Breast epithelium (tissue), 4 donors: ENCODE data around the gene AP5S1. TPM values are rescaled to one million over a fixed set of nuclear protein-coding genes. Genes with fewer than 3 reads are reported as not detected.

ENCODE experiments used
- DNase-seq, 2 donors: peaks; one replicate each; pipeline ENCODE4 v3.0.0-alpha.2; 2019; ENCODE audit warnings: low spot score in 2 of 2
- H3K27ac ChIP-seq, 2 donors: fragments of 200-600 bp; sonication (generic) in 1 of 2; one replicate each; pipeline ENCODE4 v1.5.1; 2016 to 2019; ENCODE audit warnings: mild to moderate bottlenecking in 1 of 2
- H3K27me3 ChIP-seq, 2 donors: fragments of 200-600 bp; sonication (generic) in 1 of 2; one replicate each; pipeline versions ENCODE4 v1.5.1 to v1.6.0; 2017 to 2019; ENCODE audit warnings: control low read depth in 1 of 2, mild to moderate bottlenecking in 1 of 2
- H3K36me3 ChIP-seq: fragments of 200-600 bp; one replicate; pipeline ENCODE4 v1.5.1; 2019
- H3K4me1 ChIP-seq, 2 donors: fragments of 200-600 bp; sonication (generic); one replicate each; pipeline ENCODE4 v1.5.1; 2016 to 2019; ENCODE audit warnings: control low read depth in 1 of 2
- H3K4me3 ChIP-seq, 3 donors: fragments of 200-600 bp; sonication (generic); 1 replicate in 2 of 3; 2 replicates in 1 of 3; pipeline ENCODE4 v1.5.1; 2016 to 2019; ENCODE audit warnings: mild to moderate bottlenecking in 3 of 3, moderate library complexity in 2 of 3
- H3K9me3 ChIP-seq, 2 donors: fragments of 200-600 bp; sonication (generic) in 1 of 2; one replicate each; pipeline ENCODE4 v1.5.1; 2016 to 2019; ENCODE audit warnings: control low read depth in 1 of 2
- CTCF ChIP-seq, 3 donors: fragments of 450-650 bp; IDR thresholded peaks; one replicate each; pipeline ENCODE4 v1.5.1; 2016 to 2017; ENCODE audit warnings: antibody characterized with exemption in 3 of 3, mild to moderate bottlenecking in 3 of 3, moderate library complexity in 3 of 3
- POLR2A ChIP-seq: fragments of 450-650 bp; IDR thresholded peaks from one replicate; pipeline ENCODE4 v1.6.1; 2016; ENCODE audit warnings: antibody characterized with exemption, mild to moderate bottlenecking, moderate library complexity
- POLR2AphosphoS5 ChIP-seq, 3 donors: sonication (generic); formaldehyde crosslinking; IDR thresholded peaks; one replicate each; pipeline ENCODE4 v1.6.1; 2017; ENCODE audit warnings: antibody characterized with exemption in 3 of 3
- intact Hi-C: fragments of 100-400 bp; cut with DNase I; formaldehyde crosslinking; loops from one replicate; pipeline ENCODE4 v1.15.1; 2023; ENCODE audit warnings: low total_unique reads
- total RNA-seq, 3 donors: library from RNA; depleted of rRNA; stranded (reverse); fragments of >200 nt; gene quantifications; one replicate each; pipeline ENCODE4 v1.1.0, GENCODE V29; 2016

Gene AP5S1
- total RNA-seq, 3 donors from 2014 or later, result 11.1 to 13.8 (median 11.8) TPM

- H3K9me3 ChIP-seq, result no peaks in the 10 kb centered on the region
- H3K36me3 ChIP-seq, result no peaks in the 10 kb centered on the region
- TF ChIP-seq CTCF (IDR thresholded peaks at IDR 0.05) (no peak), POLR2A (no peak), POLR2AphosphoS5 (IDR thresholded peaks at IDR 0.05) (no peak)
- H3K4me1 ChIP-seq, result peaks cover 0 to 13% of the 10 kb centered on the region in 2 donors
- peak overlapping the region; percentile 92 to 95 for H3K27ac ChIP-seq
- intact Hi-C loops, result no loop called here
- no peaks in the 10 kb centered on the region for H3K27me3 ChIP-seq
- H3K4me3 ChIP-seq, result peak overlapping the region; percentile 83 to 98 (median 89)
- DNase-seq, result no peak
Observed at GRCh38 chr20:3847429-3847940, 27.1 kb downstream of the AP5S1 start.

GRCh38 chr20:3848565-3848964 lies 28.2 kb downstream of the AP5S1 start:
- H3K4me1 ChIP-seq, result peaks cover 0 to 13% of the 10 kb centered on the region in 2 donors
- no peak overlapping the region for H3K4me3 ChIP-seq
- H3K27me3 ChIP-seq, result no peaks in the 10 kb centered on the region
- no peak overlapping the region for H3K27ac ChIP-seq
- TF ChIP-seq CTCF (IDR thresholded peaks at IDR 0.05) (no peak), POLR2A (no peak), POLR2AphosphoS5 (IDR thresholded peaks at IDR 0.05) (no peak)
- DNase-seq, result no peak
- intact Hi-C loops, result no loop called here
- no peaks in the 10 kb centered on the region for H3K9me3 ChIP-seq
- no peaks in the 10 kb centered on the region for H3K36me3 ChIP-seq

GRCh38 chr20:3854462-3854871 lies 34.1 kb downstream of the AP5S1 start:
- TF ChIP-seq POLR2A, result no peak
- TF ChIP-seq POLR2AphosphoS5 (IDR thresholded peaks at IDR 0.05), result no peak
- no peak for TF ChIP-seq CTCF (IDR thresholded peaks at IDR 0.05)
- Histone ChIP-seq H3K4me3 (no peak overlapping the region), H3K4me1 (no peaks in the 10 kb centered on the region), H3K27me3 (no peaks in the 10 kb centered on the region), H3K36me3 (peaks cover 8% of the 10 kb centered on the region), H3K27ac (peak overlapping the region in 1 of 2 donors; percentile 55), H3K9me3 (no peaks in the 10 kb centered on the region)
- intact Hi-C loops, result no loop called here
- DNase-seq, result peak in 1 of 2 donors; percentile 39

GRCh38 chr20:3857405-3857804 lies 37.1 kb downstream of the AP5S1 start:
- no peaks in the 10 kb centered on the region for H3K27me3 ChIP-seq
- no peak overlapping the region for H3K27ac ChIP-seq
- peak in 1 of 2 donors; percentile 60 for DNase-seq
- no peaks in the 10 kb centered on the region for H3K4me1 ChIP-seq
- H3K9me3 ChIP-seq, result no peaks in the 10 kb centered on the region
- H3K36me3 ChIP-seq, result peaks cover 8% of the 10 kb centered on the region
- intact Hi-C loops, result no loop called here
- H3K4me3 ChIP-seq, result no peak overlapping the region
- TF ChIP-seq POLR2A (no peak), CTCF (IDR thresholded peaks at IDR 0.05) (no peak), POLR2AphosphoS5 (IDR thresholded peaks at IDR 0.05) (no peak)

- Histone ChIP-seq H3K4me3 (no peak overlapping the region), H3K4me1 (no peaks in the 10 kb centered on the region), H3K27me3 (no peaks in the 10 kb centered on the region), H3K27ac (no peak overlapping the region), H3K9me3 (no peaks in the 10 kb centered on the region), H3K36me3 (peaks cover 8% of the 10 kb centered on the region)
- intact Hi-C loops, result no loop called here
- DNase-seq, result no peak
- TF ChIP-seq POLR2A, result no peak
- TF ChIP-seq POLR2AphosphoS5 (IDR thresholded peaks at IDR 0.05), result no peak
- TF ChIP-seq CTCF (IDR thresholded peaks at IDR 0.05), result no peak
Observed at GRCh38 chr20:3858689-3859088, 38.3 kb downstream of the AP5S1 start.
